Stimulated activated CD4-positive, alpha-beta T cell treated with anti-CD3 and anti-CD28 coated beads, Interleukin-1b, Interleukin-23, amount 100 ng/mL, for 1 hour (primary cell): ENCODE results near the gene DGKA.
"Not testable (repeated sequence)": the region's sequence is repeated elsewhere in the genome, so short reads cannot be mapped to it uniquely, and the experiment has no call there.

Experiments
- DNase-seq, 2 donors: peaks; one replicate each; pipeline ENCODE4 v3.0.0-alpha.2; 2020; ENCODE audit warnings: low read depth in 2 of 2

Gene DGKA

DNA sequence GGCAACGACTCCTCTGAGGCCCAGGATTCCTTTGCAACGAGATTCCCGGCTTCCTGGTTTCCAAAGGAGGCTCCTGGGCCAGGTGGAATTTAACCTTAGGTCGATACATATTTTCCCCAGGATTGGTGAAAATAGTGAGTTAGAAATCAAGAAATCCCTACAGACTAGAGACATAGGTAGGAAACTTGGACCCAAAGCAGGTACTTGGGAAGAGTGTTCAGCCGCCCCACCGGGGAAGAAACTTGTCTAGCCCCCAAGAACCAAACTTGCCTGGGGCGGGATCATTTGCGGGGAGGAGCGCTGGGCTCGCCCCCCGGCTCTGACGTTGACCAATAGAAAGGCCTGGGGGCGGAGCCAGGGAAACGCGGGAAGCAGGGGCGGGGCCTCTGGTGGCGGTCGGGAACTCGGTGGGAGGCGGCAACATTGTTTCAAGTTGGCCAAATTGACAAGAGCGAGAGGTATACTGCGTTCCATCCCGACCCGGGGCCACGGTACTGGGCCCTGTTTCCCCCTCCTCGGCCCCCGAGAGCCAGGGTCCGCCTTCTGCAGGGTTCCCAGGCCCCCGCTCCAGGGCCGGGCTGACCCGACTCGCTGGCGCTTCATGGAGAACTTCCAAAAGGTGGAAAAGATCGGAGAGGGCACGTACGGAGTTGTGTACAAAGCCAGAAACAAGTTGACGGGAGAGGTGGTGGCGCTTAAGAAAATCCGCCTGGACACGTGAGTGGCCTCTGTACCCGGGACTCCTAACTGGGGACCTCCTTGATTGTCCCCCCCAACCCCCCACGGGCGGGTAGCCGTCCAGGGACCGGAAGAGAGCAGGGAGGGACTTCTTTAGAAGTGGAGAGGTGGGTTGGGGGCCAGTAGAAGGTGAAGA, 35.7 kb downstream of the DGKA start, which contains the start of gene CDK2:
Gene CDK2 (plus strand): TSS at position 423 of the 874 bp plus-strand sequence. CDS start 179 bp downstream, at position 602.
- peak; percentile 64 to 87 for DNase-seq

- DNase-seq = no peak
These were observed 38.4 kb downstream of the DGKA start for GRCh38 chr12:55969356-55969755.

- DNase-seq = no peak
These were observed 39.8 kb downstream of the DGKA start for GRCh38 chr12:55970775-55971174.

DNA sequence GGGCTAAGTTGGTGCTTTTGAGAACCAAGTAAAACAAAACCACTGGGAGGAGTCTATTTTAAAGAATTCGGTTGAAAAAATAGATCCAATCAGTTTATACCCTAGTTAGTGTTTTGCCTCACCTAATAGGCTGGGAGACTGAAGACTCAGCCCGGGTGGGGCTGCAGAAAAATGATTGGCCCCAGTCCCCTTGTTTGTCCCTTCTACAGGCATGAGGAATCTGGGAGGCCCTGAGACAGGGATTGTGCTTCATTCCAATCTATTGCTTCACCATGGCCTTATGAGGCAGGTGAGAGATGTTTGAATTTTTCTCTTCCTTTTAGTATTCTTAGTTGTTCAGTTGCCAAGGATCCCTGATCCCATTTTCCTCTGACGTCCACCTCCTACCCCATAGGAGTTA, 41.1 kb downstream of the DGKA start:
- DNase-seq = no peak

DNA sequence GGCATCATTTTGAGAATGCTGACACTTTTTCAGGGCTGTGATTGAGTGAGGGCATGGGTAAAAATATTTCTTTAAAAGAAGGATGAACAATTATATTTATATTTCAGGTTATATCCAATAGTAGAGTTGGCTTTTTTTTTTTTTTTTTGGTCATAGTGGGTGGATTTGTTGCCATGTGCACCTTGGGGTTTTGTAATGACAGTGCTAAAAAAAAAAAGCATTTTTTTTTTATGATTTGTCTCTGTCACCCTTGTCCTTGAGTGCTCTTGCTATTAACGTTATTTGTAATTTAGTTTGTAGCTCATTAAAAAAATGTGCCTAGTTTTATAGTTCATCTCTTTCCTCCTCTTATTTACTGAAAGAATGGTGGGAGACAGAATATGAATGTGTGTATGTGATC, 41.5 kb downstream of the DGKA start:
- no peak for DNase-seq

GRCh38 chr12:55972911-55973598, 42.1 kb downstream of the DGKA start:
- no peak for DNase-seq

GRCh38 chr12:55973599-55974307, 42.8 kb downstream of the DGKA start, which contains the start of gene RAB5B:
TSS of gene RAB5B (plus strand) at chr12:55974078. CDS start at chr12:55986961, 12,883 bp downstream.
- DNase-seq = peak; percentile 87 to 95

DNA sequence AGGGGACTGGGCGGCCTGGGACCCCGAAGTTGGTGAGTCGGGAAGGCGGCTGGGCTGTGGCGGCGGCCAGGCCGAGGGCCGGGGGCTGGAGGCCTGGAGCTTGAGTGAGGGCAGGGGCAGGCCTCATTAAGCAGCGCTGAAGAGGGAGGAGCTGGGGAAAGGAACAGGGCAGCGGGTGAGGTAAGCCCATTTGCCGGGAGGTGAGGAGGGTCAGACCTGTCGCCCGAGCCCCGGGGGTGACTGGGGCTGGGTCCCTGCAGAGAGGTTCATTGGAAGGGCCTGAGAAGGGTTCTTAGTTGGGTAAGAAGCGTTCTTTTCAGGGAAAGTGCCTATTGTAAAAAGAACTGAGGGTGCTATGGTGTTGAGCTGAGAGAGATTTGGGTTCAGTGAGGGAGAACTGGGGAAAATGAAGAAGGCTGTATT, 43.4 kb downstream of the DGKA start:
- DNase-seq = peak in 1 of 2 donors; percentile 4

- DNase-seq = no peak
These were observed 47.4 kb downstream of the DGKA start for GRCh38 chr12:55978393-55978792.

DNA sequence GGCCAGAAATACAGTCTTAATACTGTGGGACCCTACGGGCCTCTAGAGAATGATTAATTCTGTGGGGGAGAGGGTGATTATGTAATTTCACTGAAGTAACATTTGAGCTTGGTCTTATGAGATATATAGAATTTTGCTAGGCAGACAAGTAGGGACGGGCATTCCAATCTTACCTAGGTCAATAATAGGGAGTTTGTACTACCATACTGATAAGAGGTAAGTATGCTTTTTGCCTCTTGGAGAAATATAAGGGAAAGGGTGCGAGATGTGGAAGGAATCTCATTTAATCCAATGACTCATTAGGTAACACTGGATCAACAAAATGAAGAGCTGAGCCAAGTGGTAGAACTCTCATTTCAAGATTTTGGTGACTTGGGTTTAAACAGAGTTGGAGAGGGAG, 48.1 kb downstream of the DGKA start:
- no peak for DNase-seq

DNA sequence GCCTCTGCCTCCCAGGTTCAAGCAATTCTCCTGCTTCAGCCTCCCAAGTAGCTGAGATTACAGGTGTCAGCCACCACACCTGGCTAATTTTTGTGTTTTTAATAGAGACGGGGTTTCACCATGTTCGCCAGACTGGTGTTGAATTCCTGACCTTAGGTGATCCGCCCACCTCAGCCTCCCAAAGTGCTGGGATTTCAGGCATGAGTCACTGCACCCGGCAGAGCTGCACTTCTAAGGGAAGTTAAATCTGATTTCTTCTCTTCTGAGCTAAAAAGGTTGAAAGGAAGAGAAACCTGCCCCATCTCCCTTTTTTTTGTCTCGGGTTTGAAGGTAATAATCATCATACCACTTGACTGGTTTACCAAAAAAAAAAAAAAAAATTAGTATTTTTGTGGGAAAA, 50.9 kb downstream of the DGKA start:
- DNase-seq = not testable (repeated sequence)

GRCh38 chr12:55982319-55982936, 51.5 kb downstream of the DGKA start:
- DNase-seq = no peak

DNA sequence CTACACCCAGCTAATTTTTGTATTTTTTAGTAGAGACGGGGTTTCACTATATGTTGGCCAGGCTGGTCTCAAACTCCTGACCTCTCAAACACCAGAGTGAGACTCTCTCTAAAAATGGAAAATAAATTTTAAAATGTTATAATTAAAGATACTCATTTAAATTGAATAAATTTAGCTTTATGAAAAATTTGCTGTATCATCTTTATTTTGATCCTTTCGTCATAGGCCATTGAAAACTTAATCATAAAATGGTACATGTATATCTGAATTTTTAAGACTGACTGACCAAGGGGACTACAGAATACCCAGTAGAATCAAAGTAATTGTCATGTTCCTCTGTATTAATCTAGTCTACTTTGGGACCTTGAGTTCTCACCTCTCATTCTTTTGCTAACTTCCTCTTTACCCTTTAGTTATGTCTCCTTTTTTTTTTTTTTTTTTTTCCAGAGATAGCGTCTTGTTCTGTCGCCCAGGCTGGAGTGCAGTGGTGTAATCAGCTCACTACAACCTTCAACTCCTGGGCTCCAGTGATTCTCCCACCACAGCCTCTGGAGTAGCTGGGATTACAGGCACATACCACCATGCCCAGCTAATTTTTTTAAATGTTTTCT, 52.4 kb downstream of the DGKA start:
- no peak for DNase-seq

DNA sequence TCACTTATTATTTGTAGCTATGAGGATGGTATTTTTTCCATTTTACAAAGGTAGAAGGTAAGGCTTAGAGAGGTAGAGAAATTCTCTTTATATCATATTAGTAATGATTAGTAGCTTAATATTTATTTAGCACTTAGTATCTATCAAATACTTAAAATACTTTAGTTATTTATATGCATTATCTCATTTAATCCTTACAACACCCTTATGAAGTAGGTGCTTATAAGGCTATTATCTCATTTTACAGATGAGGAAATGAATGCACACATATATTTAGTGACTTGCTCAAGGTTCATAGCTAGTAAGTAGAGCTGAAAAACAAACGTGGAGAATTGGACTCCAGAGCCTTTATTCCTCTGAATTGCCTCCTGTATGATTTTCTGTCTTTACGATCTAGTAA, 53.9 kb downstream of the DGKA start:
- DNase-seq = no peak

DNA sequence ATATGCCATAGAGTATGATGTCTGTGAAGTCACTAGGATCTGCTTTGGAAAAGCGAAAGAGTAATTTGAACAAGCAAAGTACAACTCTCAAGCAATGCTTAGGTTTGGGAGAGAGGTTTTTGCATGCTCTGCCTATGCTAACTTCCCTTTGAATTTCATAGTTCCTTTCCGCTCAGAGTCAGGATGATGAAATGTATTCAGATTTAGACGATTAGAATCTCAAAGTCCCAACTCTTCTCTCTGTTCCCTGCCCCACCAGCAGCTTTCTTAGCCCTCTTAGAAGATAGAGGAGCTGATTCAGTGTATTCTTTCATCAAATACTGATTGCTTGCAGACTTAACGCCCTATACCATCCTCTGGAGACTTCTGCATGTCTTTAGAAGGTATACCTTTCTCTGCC, 54.4 kb downstream of the DGKA start:
- no peak for DNase-seq

DNA sequence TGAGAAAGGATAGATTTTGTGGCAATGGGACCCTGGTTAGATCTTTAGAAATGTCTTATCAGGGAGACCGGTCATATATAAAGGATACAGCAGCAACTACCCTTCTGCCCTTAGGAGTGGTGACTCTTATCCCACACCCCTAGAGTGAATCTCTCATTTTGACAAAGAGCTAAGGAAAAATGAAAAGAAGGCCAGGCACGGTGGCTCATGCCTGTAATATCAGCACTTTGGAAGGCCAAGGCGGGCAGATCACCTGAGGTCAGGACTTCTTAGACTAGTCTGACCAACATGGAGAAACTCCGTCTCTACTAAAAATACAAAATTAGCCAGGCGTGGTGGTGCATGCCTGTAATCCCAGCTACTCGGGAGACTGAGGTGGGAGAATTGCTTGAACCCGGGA, 55.0 kb downstream of the DGKA start:
- DNase-seq = not testable (repeated sequence)

- DNase-seq = no peak
These were observed 60.1 kb downstream of the DGKA start for GRCh38 chr12:55991110-55991509.

GRCh38 chr12:55993230-55993853, 62.4 kb downstream of the DGKA start:
- DNase-seq = no peak

DNA sequence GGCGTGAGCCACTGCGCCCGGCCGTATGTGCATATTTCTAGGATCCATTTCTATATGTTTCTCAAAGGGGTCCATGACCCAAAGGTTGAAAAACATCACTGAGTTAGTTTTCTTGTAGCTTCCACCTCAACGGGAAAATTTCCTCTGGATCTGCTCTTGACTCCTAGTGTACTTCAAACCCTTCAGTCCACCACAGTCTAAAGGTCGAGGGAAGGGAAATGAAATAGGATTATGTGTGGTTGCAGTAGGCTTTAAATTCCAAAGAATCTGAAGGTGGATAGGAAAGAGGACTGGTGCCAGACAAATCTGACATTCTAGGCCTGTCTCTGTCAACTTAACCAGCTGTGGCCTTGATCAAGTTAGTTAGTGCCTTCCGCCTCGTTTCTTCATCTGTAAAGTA, 64.4 kb downstream of the DGKA start:
- no peak for DNase-seq

DNA sequence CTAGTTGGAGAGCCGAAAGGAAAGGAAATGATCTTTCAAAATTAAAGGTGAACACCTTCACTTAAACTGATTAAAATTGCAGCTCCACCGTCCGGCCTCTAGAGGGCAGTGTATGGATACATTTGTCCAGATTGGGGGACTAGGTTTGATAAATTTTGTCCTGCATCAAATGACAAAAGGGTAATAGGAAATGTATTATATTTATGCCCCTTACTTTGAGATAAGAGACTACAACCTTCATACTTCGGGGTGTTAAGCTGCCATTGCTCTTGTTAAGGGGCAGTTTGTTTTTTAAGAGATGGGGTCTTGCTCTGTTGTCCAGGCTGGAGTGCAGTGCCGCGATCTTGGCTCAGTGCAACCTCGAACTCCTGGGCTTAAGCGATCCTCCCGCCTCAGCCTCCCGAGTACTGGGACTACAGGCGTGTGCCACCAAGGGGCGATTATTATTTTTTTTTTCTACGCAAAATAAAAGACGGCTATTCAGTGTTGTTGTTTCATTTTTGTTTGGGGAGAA, 65.3 kb downstream of the DGKA start:
- peak in 1 of 2 donors; percentile 37 for DNase-seq
